Fibroblast of lung (primary cell): ENCODE measurements around the gene AHSP.

Experiments
- EZH2 ChIP-seq: IDR thresholded peaks from 2 replicates; pipeline ENCODE4 v1.5.1; 2012; ENCODE audit warnings: low read length, control low read depth, mild to moderate bottlenecking; ENCODE audit errors: missing control alignments
- TF ChIP-seq, protein P1 (sequence below), 2 donors: IDR thresholded peaks in 1 of 2; conservative IDR thresholded peaks in 1 of 2; 1 replicate in 1 of 2; 2 replicates in 1 of 2; pipeline ENCODE4 v1.5.1; 2011 to 2012; ENCODE audit warnings: low read length in 2 of 2, control low read depth in 1 of 2, inconsistent platforms in 1 of 2, low read depth in 1 of 2, mild to moderate bottlenecking in 1 of 2

DNA sequence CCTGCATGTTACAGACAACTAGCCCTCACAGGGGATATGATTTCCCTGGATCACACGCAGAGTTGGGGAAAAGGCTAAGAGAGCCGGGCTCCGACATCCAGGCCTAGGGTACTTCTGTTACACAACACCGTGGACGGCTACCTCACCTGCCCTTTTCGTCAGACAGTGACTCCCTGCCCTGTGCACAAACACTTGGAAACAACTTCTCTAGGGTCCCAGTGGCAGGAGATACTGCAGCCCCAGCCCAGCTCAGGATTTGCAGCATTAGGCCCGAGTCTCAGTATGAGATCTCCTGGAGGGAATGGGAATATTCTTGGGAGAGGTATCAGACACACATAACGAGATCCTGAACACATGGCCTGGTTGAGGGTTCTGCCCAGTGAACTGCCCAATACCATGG, 27.8 kb upstream of the AHSP start:
- TF ChIP-seq, protein P1, sequence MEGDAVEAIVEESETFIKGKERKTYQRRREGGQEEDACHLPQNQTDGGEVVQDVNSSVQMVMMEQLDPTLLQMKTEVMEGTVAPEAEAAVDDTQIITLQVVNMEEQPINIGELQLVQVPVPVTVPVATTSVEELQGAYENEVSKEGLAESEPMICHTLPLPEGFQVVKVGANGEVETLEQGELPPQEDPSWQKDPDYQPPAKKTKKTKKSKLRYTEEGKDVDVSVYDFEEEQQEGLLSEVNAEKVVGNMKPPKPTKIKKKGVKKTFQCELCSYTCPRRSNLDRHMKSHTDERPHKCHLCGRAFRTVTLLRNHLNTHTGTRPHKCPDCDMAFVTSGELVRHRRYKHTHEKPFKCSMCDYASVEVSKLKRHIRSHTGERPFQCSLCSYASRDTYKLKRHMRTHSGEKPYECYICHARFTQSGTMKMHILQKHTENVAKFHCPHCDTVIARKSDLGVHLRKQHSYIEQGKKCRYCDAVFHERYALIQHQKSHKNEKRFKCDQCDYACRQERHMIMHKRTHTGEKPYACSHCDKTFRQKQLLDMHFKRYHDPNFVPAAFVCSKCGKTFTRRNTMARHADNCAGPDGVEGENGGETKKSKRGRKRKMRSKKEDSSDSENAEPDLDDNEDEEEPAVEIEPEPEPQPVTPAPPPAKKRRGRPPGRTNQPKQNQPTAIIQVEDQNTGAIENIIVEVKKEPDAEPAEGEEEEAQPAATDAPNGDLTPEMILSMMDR (conservative IDR thresholded peaks at IDR 0.05 in 1 of 2, IDR thresholded peaks at IDR 0.05 in 1 of 2; ENCODE audit: low read depth in 1 of 2, low read length in 2 of 2) = no peak
- TF ChIP-seq EZH2 = no peak
